IPS-15b (cell line): ENCODE results near the gene CREG2.

ENCODE experiments used
- H3K27me3 ChIP-seq: one replicate; pipeline ENCODE4 v1.6.1; 2013; ENCODE audit warnings: low read length; ENCODE audit not compliant: control insufficient read depth, insufficient read depth
- H3K36me3 ChIP-seq: one replicate; pipeline ENCODE4 v1.6.1; 2013; ENCODE audit warnings: low read length; ENCODE audit not compliant: control insufficient read depth, insufficient read depth
- H3K4me1 ChIP-seq: one replicate; pipeline ENCODE4 v1.6.1; 2013; ENCODE audit warnings: mild to moderate bottlenecking, low read length; ENCODE audit not compliant: control insufficient read depth, insufficient read depth
- H3K4me3 ChIP-seq: one replicate; pipeline ENCODE4 v1.5.1; 2013; ENCODE audit warnings: low read depth, low read length
- H3K9ac ChIP-seq: one replicate; pipeline ENCODE4 v1.6.1; 2013; ENCODE audit warnings: low read depth, mild to moderate bottlenecking, low read length
- H3K9me3 ChIP-seq: one replicate; pipeline ENCODE4 v1.6.1; 2013; ENCODE audit warnings: mild to moderate bottlenecking, low read length; ENCODE audit not compliant: control insufficient read depth, insufficient read depth

Gene CREG2

GRCh38 chr2:101386599-101387150 is 628 bp downstream of the CREG2 start:
- H3K4me1 ChIP-seq: no peaks in the 10 kb centered on the region
- no peaks in the 10 kb centered on the region for H3K36me3 ChIP-seq
- H3K9me3 ChIP-seq: no peaks in the 10 kb centered on the region
- peak overlapping the region; percentile 89 for H3K4me3 ChIP-seq
- H3K9ac ChIP-seq: no peak overlapping the region
- H3K27me3 ChIP-seq: peaks cover 29% of the 10 kb centered on the region

- Histone ChIP-seq H3K4me1 (no peaks in the 10 kb centered on the region), H3K36me3 (no peaks in the 10 kb centered on the region), H3K4me3 (no peak overlapping the region), H3K9me3 (no peaks in the 10 kb centered on the region), H3K27me3 (peaks cover 23% of the 10 kb centered on the region), H3K9ac (no peak overlapping the region)
Observed at GRCh38 chr2:101383016-101383541, 4.2 kb downstream of the CREG2 start.

- Histone ChIP-seq H3K4me1 (no peaks in the 10 kb centered on the region), H3K4me3 (no peak overlapping the region), H3K36me3 (no peaks in the 10 kb centered on the region), H3K27me3 (peaks cover 16% of the 10 kb centered on the region), H3K9me3 (no peaks in the 10 kb centered on the region), H3K9ac (no peak overlapping the region)
Observed at GRCh38 chr2:101382442-101382841, 4.9 kb downstream of the CREG2 start.

- no peaks in the 10 kb centered on the region for H3K4me1 ChIP-seq
- no peak overlapping the region for H3K9ac ChIP-seq
- H3K36me3 ChIP-seq: no peaks in the 10 kb centered on the region
Observed at GRCh38 chr2:101380376-101380775, 6.9 kb downstream of the CREG2 start.

GRCh38 chr2:101379091-101379490 is 8.2 kb downstream of the CREG2 start:
- Histone ChIP-seq H3K9me3 (no peaks in the 10 kb centered on the region), H3K9ac (no peak overlapping the region), H3K27me3 (no peaks in the 10 kb centered on the region), H3K36me3 (no peaks in the 10 kb centered on the region), H3K4me3 (no peak overlapping the region), H3K4me1 (no peaks in the 10 kb centered on the region)

More at GRCh38 chr2:101380376-101380775, 6.9 kb downstream of the CREG2 start:
- no peak overlapping the region for H3K4me3 ChIP-seq
- no peaks in the 10 kb centered on the region for H3K9me3 ChIP-seq
- peaks cover 1% of the 10 kb centered on the region for H3K27me3 ChIP-seq

GRCh38 chr2:101375653-101376052 is 11.7 kb downstream of the CREG2 start:
- Histone ChIP-seq H3K9me3 (no peaks in the 10 kb centered on the region), H3K27me3 (no peaks in the 10 kb centered on the region), H3K4me3 (no peak overlapping the region), H3K9ac (no peak overlapping the region), H3K36me3 (no peaks in the 10 kb centered on the region), H3K4me1 (no peaks in the 10 kb centered on the region)

- H3K4me1 ChIP-seq: no peaks in the 10 kb centered on the region
- no peaks in the 10 kb centered on the region for H3K9me3 ChIP-seq
- no peaks in the 10 kb centered on the region for H3K27me3 ChIP-seq
- no peak overlapping the region for H3K9ac ChIP-seq
- H3K36me3 ChIP-seq: no peaks in the 10 kb centered on the region
- H3K4me3 ChIP-seq: no peak overlapping the region
Observed at GRCh38 chr2:101374821-101375561, 12.3 kb downstream of the CREG2 start.

GRCh38 chr2:101372792-101373191 is 14.5 kb downstream of the CREG2 start:
- no peaks in the 10 kb centered on the region for H3K4me1 ChIP-seq
- H3K4me3 ChIP-seq: no peak overlapping the region
- no peaks in the 10 kb centered on the region for H3K27me3 ChIP-seq
- no peak overlapping the region for H3K9ac ChIP-seq
- no peaks in the 10 kb centered on the region for H3K36me3 ChIP-seq
- H3K9me3 ChIP-seq: no peaks in the 10 kb centered on the region

GRCh38 chr2:101371636-101372035 is 15.7 kb downstream of the CREG2 start:
- Histone ChIP-seq H3K36me3 (no peaks in the 10 kb centered on the region), H3K4me3 (no peak overlapping the region), H3K4me1 (no peaks in the 10 kb centered on the region), H3K9me3 (no peaks in the 10 kb centered on the region), H3K9ac (no peak overlapping the region), H3K27me3 (no peaks in the 10 kb centered on the region)

GRCh38 chr2:101369100-101369499 is 18.2 kb downstream of the CREG2 start:
- Histone ChIP-seq H3K9ac (no peak overlapping the region), H3K27me3 (no peaks in the 10 kb centered on the region), H3K4me3 (no peak overlapping the region), H3K4me1 (no peaks in the 10 kb centered on the region), H3K36me3 (no peaks in the 10 kb centered on the region), H3K9me3 (no peaks in the 10 kb centered on the region)

- Histone ChIP-seq H3K4me1 (no peaks in the 10 kb centered on the region), H3K9ac (no peak overlapping the region), H3K36me3 (no peaks in the 10 kb centered on the region), H3K27me3 (no peaks in the 10 kb centered on the region), H3K4me3 (no peak overlapping the region), H3K9me3 (no peaks in the 10 kb centered on the region)
Observed at GRCh38 chr2:101368376-101368775, 18.9 kb downstream of the CREG2 start.

- no peak overlapping the region for H3K9ac ChIP-seq
- no peaks in the 10 kb centered on the region for H3K4me1 ChIP-seq
- no peaks in the 10 kb centered on the region for H3K36me3 ChIP-seq
- no peak overlapping the region for H3K4me3 ChIP-seq
- no peaks in the 10 kb centered on the region for H3K9me3 ChIP-seq
- H3K27me3 ChIP-seq: no peaks in the 10 kb centered on the region
Observed at GRCh38 chr2:101367508-101367907, 19.8 kb downstream of the CREG2 start.
